GM21360 (cell line): ENCODE measurements around the gene LCN10.
A peak's percentile ranks its signal among the peaks of the same experiment; 100 is the strongest.
"Not testable (repeated sequence)": the region's sequence is repeated elsewhere in the genome, so short reads cannot be mapped to it uniquely, and the experiment has no call there.

Experiments used
- ATAC-seq: cut with Tn5 transposase; IDR thresholded peaks from one replicate; pipeline ENCODE4 v1.9.1; 2021; ENCODE audit warnings: mild to moderate bottlenecking, moderate library complexity; ENCODE audit not compliant: unreplicated experiment

Gene LCN10

DNA sequence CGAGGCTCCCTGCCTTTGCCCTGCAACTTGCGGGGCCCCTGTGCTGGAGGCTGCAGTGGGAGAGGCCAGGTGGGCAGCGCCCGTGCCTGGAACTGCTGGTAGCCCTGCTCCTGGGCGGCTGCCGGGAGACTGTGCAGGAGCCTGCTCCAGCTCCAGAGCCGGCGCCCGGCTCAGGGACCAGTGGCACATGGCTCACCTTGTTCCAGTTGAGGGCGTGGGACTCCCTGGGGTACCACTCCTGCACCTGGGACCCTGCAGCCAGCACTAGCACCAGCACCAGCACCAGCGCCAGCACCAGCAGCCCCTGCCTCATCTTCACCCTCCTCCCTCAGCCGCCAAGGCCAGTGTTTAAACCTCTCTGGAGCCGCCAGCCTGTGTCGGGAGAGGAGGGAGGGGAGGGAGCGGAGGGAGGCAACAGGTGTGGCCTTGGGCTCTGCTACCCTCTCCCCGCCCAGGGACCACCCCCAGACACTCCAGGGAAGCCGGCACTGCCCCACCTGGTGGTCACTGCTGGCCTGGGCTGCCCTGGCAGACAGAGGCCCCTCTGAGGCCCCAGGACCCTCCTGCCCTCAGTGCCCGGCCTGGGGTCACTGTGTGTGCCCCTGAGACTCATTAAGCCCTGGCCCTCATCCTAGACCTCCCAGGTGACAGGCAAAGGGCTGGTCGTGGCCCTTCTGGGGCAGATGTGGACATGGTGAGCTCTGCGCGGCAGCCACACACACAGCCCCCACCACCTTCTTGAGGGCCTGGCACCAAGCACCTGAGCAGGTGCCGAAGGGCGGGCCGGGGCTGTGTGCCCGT is at the start of gene LCN10:
TSS of gene LCN10 (minus strand) at position 350 of the 801 bp plus-strand sequence. CDS start at position 313, 37 bp downstream.
- no peak for ATAC-seq

DNA sequence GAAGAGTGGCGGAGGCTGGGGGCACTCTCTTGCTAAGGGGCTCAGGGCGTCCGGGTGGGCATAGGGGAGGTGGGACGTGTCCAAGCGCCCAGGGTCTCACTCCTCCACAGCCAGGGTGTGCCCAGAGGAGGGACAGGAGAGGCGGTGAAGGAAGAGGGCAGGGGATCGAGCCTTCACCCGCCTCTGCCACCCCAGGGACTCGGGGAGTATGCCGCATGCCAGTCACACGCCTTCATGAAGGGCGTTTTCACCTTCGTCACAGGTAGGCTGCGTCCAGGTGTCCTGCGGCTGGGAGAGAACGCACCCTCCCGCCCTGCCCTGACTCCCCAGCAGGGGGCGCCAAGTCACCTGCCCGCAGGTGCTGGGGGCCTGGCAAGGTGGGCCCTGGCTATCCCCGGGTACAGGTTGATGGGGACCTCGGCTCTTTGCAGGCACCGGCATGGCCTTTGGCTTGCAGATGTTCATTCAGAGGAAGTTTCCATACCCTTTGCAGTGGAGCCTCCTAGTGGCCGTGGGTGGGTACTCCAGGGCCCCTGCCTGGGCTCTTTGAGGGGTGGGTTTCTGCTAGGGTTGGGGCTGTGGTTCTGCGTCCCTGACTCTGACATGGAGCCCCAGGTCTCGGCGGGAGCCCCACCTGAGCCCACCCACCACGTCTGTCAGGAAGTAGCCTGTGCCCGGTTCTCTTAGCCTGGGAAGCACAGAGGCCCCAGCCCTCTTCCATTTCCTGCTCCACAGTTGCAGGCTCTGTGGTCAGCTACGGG is 49.0 kb upstream of the LCN10 start:
- ATAC-seq, result no peak

DNA sequence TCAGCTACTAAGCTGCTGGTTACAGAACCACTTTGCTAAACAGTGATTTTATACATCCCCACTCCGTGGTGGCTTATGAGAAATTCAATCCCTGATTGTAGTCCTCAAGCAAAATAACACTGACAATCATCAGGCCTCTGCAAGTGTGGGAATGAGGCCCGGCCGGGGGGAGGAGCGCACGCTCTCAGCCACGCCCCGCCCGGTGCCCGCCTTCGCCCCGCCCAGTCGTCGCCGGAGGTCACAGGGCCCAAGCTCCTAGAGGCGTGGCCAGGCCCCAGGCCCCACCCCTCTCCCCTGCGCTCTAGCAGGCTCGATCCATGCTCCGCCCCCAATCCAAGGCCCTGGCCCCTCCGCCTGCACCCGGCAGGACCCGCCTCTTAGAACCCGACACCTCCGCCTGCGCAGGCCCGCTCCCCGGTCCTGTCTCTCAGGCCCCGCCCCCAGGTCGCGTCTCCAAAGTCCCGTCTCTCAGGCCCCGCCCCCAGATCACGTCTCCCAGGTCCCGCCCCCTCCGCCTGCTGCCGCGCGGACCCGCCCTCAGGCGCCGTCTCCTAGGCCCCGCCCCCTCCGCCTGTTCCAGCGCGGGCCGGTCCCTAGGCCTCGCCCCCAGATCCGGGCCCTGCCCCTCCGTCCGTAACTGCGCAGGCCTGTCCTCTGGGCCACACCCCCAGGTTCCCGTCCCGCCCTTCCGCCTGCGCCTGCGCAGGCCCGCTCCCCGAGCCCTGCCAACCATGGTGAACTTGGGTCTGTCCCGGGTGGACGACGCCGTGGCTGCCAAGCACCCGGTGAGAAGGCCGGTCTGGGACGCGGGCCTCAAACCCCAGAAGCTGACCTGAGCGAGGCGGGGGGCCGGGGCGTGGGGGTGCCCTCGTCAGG is 48.1 kb upstream of the LCN10 start, which contains the start of gene TMEM141:
TSS of gene TMEM141 (plus strand) at position 705 of the 876 bp plus-strand sequence. CDS start at position 732, 27 bp downstream.
- ATAC-seq, result peak; percentile 84

DNA sequence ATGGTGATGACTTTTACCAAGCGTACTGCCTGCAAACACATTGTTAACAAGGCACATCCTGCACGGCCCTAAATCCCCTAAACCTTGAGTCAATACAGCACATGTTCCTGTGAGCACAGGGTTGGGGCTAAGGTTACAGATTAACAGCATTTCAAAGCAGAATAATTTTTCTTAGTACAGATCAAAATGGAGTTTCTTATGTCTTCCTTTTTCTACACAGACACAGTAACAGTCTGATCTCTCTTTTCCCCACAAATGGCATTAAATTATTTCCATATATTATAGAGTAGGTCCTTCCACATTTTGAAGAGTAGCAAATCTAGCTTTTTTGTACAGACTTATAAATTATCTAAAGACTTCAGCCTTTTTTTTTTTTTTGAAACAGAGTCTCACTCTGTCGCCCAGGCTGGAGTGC is 46.8 kb upstream of the LCN10 start:
- no peak for ATAC-seq

DNA sequence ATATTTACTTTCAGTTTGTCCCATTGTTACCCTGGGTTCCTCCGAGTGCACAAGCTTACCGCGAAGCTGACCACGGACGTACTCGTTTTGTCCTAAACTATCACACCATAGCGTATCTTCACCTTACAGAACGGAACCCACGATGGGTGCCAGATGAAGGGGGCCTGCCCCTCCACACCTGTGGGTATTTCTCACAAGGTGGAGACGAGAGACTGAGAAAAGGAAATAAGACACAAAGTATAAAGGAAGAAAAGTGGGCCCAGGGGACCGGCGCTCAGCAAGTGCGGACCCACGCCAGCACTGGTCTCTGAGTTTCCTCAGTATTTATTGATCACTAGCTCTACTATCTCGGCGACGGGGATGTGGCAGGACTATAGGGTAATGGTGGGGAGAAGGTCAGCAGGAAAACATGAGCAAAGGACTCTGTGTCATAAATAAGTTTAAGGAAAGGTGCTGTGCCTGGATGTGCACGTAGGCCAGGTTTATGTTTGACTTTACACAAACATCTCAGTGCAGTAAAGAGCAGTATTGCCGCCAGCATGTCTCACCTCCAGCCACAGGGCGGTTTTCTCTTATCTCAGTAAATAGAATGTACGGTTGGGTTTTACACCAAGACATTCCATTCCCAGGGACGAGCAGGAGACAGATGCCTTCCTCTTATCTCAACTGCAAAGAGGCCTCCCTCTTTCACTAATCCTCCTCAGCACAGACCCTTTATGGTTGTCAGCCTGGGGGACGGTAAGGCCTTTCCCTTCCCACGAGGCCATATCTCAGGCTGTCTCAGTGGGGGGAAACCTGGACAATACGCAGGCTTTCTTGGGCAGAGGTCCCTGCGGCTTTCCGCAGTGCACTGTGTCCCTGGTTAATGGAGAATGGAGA is 46.1 kb upstream of the LCN10 start:
- ATAC-seq, result not testable (repeated sequence)

DNA sequence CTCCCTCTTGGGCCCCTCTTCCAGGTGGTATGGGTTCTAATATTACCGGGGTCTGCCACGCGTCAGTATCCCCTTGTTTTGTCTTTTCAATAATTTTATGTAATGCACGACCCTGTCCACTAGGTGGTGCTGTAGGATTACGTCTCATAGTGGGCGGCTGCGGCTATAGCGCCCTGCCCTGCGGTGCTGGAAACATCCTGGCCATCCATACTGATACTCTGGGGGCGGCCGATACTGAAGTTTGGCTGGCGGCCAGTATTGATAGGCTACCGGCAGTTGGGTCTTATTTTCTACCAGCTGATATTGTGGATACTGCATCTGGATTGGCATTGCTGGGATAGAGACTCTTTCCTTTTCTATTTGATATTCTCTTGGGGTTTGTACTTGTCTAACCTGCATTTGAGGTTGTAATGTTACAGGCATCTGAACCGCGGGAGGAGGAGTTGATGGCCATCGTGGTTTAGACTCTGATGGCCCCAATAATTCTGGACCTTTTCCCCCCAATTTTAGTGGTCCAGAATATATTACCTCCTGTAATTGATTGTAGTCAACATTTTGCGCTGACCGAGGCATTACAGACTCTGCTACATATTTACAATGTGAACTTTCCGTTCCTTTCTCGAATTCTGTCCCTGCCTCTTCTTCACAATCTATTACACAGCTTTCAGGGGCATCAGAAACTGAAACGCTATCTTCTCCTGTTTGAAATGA is 45.1 kb upstream of the LCN10 start:
- ATAC-seq, result no peak

DNA sequence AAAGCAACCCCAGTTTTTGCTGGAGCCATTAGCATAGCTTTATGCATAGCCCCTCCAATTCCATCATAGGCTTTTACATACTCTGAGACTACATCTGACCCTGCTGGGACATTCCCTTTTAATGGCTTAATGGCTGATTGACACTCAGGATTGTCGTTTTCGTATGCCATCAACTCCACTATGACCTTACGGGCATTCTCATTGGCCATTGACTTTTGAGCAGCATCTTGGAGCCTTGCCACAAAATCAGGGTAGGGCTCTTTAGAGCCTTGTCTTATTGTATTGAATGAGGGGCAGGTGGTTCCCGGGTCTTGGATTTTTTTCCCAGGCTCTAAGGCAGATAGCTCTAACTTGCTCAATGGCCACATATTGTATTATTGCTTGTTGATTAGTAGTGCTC is 44.2 kb upstream of the LCN10 start:
- ATAC-seq, result not testable (repeated sequence)

DNA sequence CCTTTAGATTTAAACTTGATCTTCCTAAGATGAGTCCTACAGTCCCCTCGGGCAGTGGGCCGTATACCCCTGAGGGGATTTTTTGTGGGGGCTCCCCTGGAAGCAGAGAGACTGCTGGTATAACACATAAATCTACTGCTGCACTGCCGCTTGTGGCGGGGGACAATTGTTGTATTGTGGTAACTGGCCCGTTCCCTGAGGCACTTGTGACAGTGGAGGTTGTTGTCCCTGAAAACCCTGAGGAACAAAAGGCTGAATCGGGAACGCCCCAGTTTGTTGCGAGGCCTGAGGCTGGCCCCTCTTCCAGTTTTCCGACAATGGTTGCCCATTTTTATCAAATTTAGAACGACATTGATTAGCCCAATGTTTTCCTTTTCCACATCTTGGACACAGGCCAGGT is 43.7 kb upstream of the LCN10 start:
- ATAC-seq, result no peak

DNA sequence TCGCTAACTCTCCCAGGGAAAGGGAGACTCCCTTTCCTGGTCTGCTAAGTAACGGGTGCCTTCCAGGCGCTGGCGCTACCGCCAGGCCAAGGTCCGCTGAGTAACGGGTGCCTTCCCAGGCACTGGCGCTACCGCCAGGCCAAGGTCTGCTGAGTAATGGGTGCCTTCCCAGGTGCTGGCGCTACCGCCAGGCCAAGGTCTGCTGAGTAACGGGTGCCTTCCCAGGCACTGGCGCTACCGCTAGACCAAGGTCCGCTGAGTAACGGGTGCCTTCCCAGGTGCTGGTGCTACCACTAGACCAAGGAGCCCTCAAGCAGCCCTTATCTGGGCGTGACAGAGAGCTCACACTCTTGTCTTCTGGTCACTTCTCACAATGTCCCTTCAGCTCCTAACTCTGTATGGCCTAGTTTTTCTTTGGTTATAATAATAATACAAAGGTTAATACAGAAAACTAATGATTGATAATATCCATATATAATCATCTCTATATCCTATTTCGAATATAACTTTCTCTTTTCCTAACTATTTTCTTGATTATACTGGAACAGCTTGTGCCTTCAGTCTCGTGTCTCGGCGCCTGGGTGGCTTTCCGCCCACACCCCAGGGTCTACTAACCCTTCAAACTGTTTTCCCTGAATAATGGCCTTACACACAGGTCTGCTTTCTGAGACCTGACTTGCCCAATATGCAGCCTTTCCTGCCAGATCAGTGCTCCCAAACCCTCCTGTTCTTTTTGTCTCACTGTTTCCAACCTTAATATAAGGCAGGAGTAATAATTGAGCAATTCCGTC is 43.0 kb upstream of the LCN10 start:
- not testable (repeated sequence) for ATAC-seq

DNA sequence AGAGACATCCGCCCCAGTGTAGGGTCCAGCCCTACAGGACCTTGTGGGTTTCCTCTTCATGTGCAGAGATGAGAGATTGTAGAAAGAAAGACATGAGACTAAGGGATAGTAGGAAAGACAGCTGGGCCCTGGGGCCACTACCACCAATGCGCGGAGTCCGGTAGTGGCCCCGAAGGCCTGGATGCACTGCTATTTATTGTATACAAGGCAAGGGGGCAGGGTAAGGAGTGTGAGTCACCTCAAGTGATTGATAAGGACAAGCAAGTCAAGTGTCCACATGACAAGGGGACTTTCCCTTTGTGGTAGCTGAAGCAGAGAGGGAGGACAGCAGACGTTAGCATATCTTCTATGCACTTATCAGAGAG is 42.2 kb upstream of the LCN10 start:
- ATAC-seq, result no peak

DNA sequence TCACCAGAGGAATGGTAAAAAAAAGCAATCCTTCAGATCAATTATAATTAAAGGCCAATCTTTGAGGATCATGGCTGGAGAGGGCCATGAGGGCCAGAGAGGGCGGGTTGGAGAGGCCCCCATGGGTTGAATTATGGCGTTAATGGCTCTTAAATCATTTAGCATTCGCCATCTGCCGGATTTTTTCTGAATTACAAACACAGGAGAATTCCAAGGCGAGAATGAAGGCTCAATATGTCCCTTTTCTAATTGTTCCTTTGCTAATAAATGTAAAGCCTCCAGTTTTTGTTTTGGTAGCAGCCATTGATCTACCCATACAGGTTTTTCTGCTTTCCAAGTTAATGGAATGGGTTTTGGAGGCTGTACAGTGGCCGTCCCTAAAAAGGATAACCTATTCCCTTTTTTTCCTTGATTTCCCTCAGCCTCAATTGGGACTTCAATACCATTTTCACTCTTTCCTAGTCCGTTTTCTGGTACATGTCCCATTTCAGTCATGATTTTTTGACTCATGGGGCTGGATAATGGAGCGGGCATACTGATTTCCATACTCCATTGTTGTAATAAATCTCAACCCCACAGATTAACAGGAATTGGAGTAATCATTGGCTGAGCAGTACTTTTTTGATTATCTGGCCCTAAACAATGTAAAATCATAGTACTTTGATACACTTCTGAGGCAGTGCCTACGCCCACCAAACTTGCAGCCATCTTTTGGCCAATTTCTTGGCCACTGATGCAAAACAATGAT is 41.7 kb upstream of the LCN10 start:
- no peak for ATAC-seq

DNA sequence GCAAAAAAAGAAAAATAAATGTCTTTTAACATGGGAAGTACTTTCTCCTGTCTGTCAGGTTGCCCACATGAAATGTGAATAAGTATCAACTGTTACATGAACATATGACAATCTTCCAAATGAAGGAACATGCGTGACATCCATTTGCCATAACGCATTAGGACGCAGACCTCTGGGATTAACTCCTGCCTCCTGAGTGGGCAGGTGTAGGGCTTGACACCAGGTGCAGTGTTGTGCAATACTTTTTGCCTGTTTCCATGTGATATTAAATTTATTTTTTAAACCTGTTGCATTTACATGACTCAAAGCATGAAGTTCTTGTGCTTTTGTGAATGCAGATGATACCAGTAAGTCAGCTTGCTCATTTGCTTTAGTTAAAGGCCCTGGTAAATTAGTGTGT is 39.7 kb upstream of the LCN10 start:
- no peak for ATAC-seq

DNA sequence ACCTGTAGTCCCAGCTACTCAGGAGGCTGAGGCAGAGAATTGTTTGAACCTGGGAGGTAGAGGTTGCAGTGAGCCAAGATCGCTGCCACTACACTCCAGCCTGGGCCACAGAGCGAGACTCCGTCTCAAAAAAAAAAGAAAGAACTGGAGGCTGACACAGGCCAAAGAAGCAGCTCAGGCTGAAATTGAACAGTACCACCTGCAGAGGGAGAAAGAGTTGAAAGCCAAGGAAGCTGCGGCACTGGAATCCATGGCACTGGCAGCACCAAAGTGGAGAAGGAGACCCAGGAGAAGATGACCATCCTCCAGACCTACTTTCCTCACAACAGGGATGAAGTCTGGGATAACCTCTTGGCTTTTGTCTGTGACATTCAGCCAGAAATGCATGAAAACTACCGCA is 37.1 kb upstream of the LCN10 start:
- no peak for ATAC-seq

DNA sequence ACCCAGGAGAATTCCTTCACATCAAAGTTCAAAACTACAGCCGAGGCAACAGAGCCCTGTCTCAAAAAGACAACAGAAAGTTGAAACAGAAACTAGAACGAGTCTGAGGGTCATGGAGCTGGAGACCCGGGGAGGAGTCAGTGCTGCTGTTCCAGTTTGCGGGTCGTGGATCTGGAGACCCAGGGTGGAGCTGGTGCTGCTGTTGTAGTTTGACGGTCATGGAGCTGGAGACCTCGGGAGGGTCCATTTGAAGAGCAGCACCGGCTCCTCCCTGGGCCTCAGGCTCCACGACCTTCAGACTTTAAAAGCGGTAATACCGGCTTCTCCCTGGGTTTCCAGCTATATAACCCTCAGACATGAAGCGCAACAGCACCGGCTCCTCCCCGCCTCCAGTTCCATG is 34.6 kb upstream of the LCN10 start:
- ATAC-seq, result no peak

DNA sequence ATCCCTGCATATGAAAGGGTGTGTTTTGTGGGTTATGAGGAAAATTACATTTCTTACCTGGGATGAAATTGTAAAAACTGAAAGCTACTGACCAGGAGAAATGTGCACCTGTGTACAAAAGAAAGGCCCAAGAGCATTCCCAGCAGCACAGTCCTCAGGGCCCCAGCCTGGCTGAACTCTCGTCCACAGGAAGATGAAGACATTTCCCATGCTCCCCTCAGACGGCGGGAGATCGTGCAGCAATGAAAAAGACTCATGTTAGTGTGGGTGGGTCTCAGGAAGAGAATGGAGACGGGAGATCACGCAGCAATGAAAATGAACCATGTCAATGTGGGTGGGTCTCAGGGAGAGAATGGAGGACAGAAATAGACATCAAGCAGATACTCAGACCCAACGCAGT is 34.2 kb upstream of the LCN10 start:
- ATAC-seq, result no peak

DNA sequence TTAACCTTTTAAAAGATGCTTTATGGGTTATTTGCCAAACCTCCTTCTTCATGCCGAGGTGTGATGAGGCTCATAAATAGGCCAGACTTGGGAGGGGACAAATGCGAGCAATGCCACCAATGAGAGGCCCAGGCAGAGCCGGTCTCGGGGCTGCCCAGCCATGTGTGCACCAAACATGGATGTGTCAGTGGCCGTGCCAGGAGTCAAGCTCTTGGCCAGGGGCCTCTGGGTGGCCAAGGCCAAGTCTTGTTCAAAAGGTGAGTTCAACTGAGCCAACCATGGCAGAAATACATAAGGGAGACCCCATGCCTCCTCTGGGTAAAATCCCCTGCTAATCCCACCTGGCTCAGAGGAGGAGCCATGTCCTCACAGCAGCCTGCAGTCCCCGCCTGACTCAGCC is 32.5 kb upstream of the LCN10 start:
- ATAC-seq, result no peak

DNA sequence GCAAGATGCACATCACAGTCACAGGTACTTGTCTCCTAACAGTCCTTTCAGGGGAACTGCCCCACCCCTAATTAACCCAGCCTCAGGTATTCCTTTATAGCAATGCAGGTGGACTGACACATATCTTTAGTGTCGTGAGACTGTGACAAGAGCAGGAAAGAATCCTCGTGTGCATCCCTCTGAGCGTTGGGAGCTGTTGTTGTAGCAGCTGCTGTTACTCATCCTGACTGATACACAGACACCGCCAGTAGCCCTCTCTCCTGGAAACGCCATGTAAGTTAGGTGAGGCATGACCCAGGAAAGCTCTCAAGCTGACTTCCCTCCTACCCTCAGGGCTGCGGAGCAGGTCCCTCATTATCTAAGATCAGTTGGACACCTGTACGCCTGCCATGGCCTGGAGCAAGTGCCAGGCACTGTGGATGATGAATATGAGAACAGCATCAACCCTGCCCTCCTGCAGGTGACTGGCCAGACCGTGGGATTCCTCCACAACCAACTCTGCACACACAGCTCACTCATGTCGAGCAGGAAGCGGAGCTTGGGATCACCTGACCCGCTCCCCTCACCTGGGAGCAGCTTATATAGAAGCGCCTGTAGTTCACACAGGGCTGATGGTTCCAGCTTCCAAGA is 31.8 kb upstream of the LCN10 start:
- no peak for ATAC-seq
